ENCODE measurements around the gene ZNF318. TPM values are rescaled to one million over a fixed set of nuclear protein-coding genes. Genes with fewer than 3 reads are reported as not detected.
"Not testable (repeated sequence)": the region's sequence is repeated elsewhere in the genome, so short reads cannot be mapped to it uniquely, and the experiment has no call there.

The ZNF318 gene
- total and polyA plus RNA-seq, 9 donors = 8.3 to 26.0 (median 19.6) TPM

GRCh38 chr6:43376551-43376981, 7.1 kb upstream of the ZNF318 start:
- 87 to 100% (median 95%) methylated on average over 1 of the region's 1 CpG for WGBS, 3 donors
- no peak for TF ChIP-seq POLR2A (IDR thresholded peaks at IDR 0.05)
- TF ChIP-seq EP300 (IDR thresholded peaks at IDR 0.05) = no peak
- TF ChIP-seq, protein P1, sequence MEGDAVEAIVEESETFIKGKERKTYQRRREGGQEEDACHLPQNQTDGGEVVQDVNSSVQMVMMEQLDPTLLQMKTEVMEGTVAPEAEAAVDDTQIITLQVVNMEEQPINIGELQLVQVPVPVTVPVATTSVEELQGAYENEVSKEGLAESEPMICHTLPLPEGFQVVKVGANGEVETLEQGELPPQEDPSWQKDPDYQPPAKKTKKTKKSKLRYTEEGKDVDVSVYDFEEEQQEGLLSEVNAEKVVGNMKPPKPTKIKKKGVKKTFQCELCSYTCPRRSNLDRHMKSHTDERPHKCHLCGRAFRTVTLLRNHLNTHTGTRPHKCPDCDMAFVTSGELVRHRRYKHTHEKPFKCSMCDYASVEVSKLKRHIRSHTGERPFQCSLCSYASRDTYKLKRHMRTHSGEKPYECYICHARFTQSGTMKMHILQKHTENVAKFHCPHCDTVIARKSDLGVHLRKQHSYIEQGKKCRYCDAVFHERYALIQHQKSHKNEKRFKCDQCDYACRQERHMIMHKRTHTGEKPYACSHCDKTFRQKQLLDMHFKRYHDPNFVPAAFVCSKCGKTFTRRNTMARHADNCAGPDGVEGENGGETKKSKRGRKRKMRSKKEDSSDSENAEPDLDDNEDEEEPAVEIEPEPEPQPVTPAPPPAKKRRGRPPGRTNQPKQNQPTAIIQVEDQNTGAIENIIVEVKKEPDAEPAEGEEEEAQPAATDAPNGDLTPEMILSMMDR (IDR thresholded peaks at IDR 0.05) = no peak

DNA sequence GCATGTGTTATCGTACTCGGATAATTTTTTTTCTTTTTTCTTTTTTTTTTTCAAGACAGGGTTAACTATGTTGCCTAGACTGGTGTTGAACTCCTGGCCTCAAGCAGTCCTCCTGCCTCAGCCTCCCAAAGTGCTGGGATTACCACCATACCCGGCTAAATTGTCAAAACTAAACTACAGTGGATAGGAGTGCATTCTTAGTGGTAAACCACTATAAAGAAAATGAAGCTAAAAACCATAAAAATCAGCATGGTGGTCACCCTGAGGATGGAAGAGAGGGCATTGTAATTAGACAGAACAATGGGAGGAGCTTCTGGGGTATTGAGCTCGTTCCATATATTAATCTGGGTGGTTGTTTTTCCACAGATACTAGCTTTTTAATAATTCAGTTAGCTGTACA, 6.2 kb upstream of the ZNF318 start:
- TF ChIP-seq, protein P1 (IDR thresholded peaks at IDR 0.05) = no peak
- TF ChIP-seq POLR2A (IDR thresholded peaks at IDR 0.05) (no peak), EP300 (IDR thresholded peaks at IDR 0.05) (no peak)
- intact Hi-C loops (cut with DNase I) = no loop called here
- no peak for DNase-seq
- Histone ChIP-seq H3K36me3 (no peaks in the 10 kb centered on the region), H3K27ac (no peak overlapping the region), H3K9me3 (no peaks in the 10 kb centered on the region), H3K4me3 (no peak overlapping the region), H3K4me1 (ENCODE audit: insufficient read depth) (no peaks in the 10 kb centered on the region), H3K27me3 (no peaks in the 10 kb centered on the region)
- WGBS, 3 donors = 83 to 92% (median 86%) methylated on average over 4 of the region's 4 CpGs

More at GRCh38 chr6:43376551-43376981, 7.1 kb upstream of the ZNF318 start:
- Histone ChIP-seq H3K4me1 (ENCODE audit: insufficient read depth) (no peaks in the 10 kb centered on the region), H3K27ac (no peak overlapping the region), H3K4me3 (no peak overlapping the region), H3K36me3 (no peaks in the 10 kb centered on the region), H3K27me3 (no peaks in the 10 kb centered on the region), H3K9me3 (no peaks in the 10 kb centered on the region)
- DNase-seq = no peak
- intact Hi-C loops (cut with DNase I) = no loop called here

- Histone ChIP-seq H3K27ac (no peak overlapping the region), H3K36me3 (no peaks in the 10 kb centered on the region), H3K4me3 (no peak overlapping the region), H3K27me3 (no peaks in the 10 kb centered on the region), H3K4me1 (ENCODE audit: insufficient read depth) (no peaks in the 10 kb centered on the region), H3K9me3 (no peaks in the 10 kb centered on the region)
- no peak for DNase-seq
- intact Hi-C loops (cut with DNase I) = no loop called here
- TF ChIP-seq, protein P1 (IDR thresholded peaks at IDR 0.05) = no peak
- TF ChIP-seq POLR2A (IDR thresholded peaks at IDR 0.05) (no peak), EP300 (IDR thresholded peaks at IDR 0.05) (no peak)
- WGBS, 3 donors = 80 to 81% (median 81%) methylated on average over 5 of the region's 5 CpGs
Measured at GRCh38 chr6:43373252-43373875, 3.9 kb upstream of the ZNF318 start.

- 38 to 39% (median 39%) methylated on average over 16 of the region's 16 CpGs for WGBS, 3 donors
- Histone ChIP-seq H3K27ac (peak overlapping the region in 1 of 2 donors; percentile 82), H3K4me3 (peak overlapping the region; percentile 71)
- DNase-seq; H3K36me3 ChIP-seq; intact Hi-C loops (cut with DNase I); H3K9me3 ChIP-seq; H3K4me1 ChIP-seq (ENCODE audit: insufficient read depth); H3K27me3 ChIP-seq: not testable (repeated sequence)
Measured at GRCh38 chr6:43370003-43370580, 645 bp upstream of the ZNF318 start.

Measured in ovary (tissue), 9 donors.